Neural progenitor cell (in vitro differentiated cells): ENCODE results near the gene FAM90A1. TPM values are rescaled to one million over a fixed set of nuclear protein-coding genes. Genes with fewer than 3 reads are reported as not detected.
"Not testable (repeated sequence)": the region's sequence is repeated elsewhere in the genome, so short reads cannot be mapped to it uniquely, and the experiment has no call there.

Experiments used
- DNase-seq: peaks from one replicate; pipeline ENCODE4 v3.0.0-alpha.2; 2016; ENCODE audit warnings: low spot score
- H2AFZ ChIP-seq: fragments of 200-600 bp; sonication (generic); replicated peaks from 2 replicates; pipeline ENCODE4 v1.6.1; 2016; ENCODE audit warnings: antibody characterized with exemption
- H3F3A ChIP-seq: fragments of 200-600 bp; sonication (generic); 2 replicates; pipeline ENCODE4 v1.6.1; 2016; ENCODE audit warnings: antibody characterized with exemption, low read depth
- H3K27ac ChIP-seq: fragments of 200-600 bp; sonication (generic); 2 replicates; pipeline ENCODE4 v1.5.1; 2016; ENCODE audit warnings: mild to moderate bottlenecking
- H3K27me3 ChIP-seq: fragments of 200-600 bp; sonication (generic); 2 replicates; pipeline ENCODE4 v1.6.1; 2016; ENCODE audit warnings: mild to moderate bottlenecking, moderate library complexity
- H3K36me3 ChIP-seq: fragments of 200-600 bp; sonication (generic); 2 replicates; pipeline ENCODE4 v1.5.1; 2016
- H3K4me1 ChIP-seq: fragments of 200-600 bp; sonication (generic); 2 replicates; pipeline ENCODE4 v1.6.1; 2016; ENCODE audit warnings: mixed run types
- H3K4me2 ChIP-seq: fragments of 200-600 bp; sonication (generic); 2 replicates; pipeline ENCODE4 v1.6.1; 2016
- H3K4me3 ChIP-seq: fragments of 200-600 bp; sonication (generic); 2 replicates; pipeline ENCODE4 v1.5.1; 2016
- H3K79me2 ChIP-seq: fragments of 200-600 bp; sonication (generic); 2 replicates; pipeline ENCODE4 v1.6.1; 2016; ENCODE audit warnings: low read depth
- H3K9ac ChIP-seq: fragments of 200-600 bp; sonication (generic); 2 replicates; pipeline ENCODE4 v1.6.1; 2016
- H3K9me3 ChIP-seq: fragments of 200-600 bp; sonication (generic); 2 replicates; pipeline ENCODE4 v1.5.1; 2016; ENCODE audit warnings: low read depth
- H4K20me1 ChIP-seq: fragments of 200-600 bp; sonication (generic); 2 replicates; pipeline ENCODE4 v1.6.1; 2016; ENCODE audit warnings: low read depth
- H3K27ac Mint-ChIP-seq: 3 replicates; pipeline ENCODE4 v1.8.0; 2021; ENCODE audit warnings: mixed read lengths
- H3K27me3 Mint-ChIP-seq: 2 replicates; pipeline ENCODE4 v1.8.0; 2022; ENCODE audit warnings: low read depth, mild to moderate bottlenecking, inconsistent platforms, moderate library complexity, mixed read lengths; ENCODE audit not compliant: insufficient read depth
- H3K36me3 Mint-ChIP-seq: 3 replicates; pipeline ENCODE4 v1.8.0; 2021; ENCODE audit warnings: mixed read lengths
- H3K4me1 Mint-ChIP-seq: 3 replicates; pipeline ENCODE4 v1.8.0; 2021; ENCODE audit warnings: mixed read lengths
- H3K4me3 Mint-ChIP-seq: 3 replicates; pipeline ENCODE4 v1.8.0; 2021; ENCODE audit warnings: mild to moderate bottlenecking, moderate library complexity, mixed read lengths
- H3K9me3 Mint-ChIP-seq: 3 replicates; pipeline ENCODE4 v1.8.0; 2020; ENCODE audit warnings: mixed read lengths
- total RNA-seq: library from RNA; depleted of rRNA; stranded (reverse); fragments of >200 nt; gene quantifications from 2 replicates; pipeline ENCODE4 v1.2.3, GENCODE V29; 2015; ENCODE audit warnings: low replicate concordance

Gene FAM90A1
- 0.09 TPM in 1 of 2 replicates, not detected in the other for total RNA-seq

GRCh38 chr12:8226992-8227731, at the start of gene FAM90A1:
Gene FAM90A1 (minus strand): TSS chr12:8227618. CDS start chr12:8224832, 2,786 bp downstream.
- not testable (repeated sequence) for H4K20me1 ChIP-seq, H3K4me3 ChIP-seq, H3K79me2 ChIP-seq, H3K9me3 ChIP-seq, H3K36me3 Mint-ChIP-seq, H3K27ac ChIP-seq, DNase-seq, H3K9ac ChIP-seq, H3F3A ChIP-seq, H3K36me3 ChIP-seq, H2AFZ ChIP-seq, H3K4me1 Mint-ChIP-seq, H3K4me2 ChIP-seq, H3K27me3 ChIP-seq, H3K27me3 Mint-ChIP-seq, H3K4me1 ChIP-seq
- Mint-ChIP-seq H3K9me3 (peaks cover 13% of the 10 kb centered on the region), H3K27ac (peak within 1 kb of the TSS; percentile 82), H3K4me3 (peak within 1 kb of the TSS; percentile 21)

- H3K27ac ChIP-seq, H3K4me2 ChIP-seq, H3K79me2 ChIP-seq, H3F3A ChIP-seq, H3K27ac Mint-ChIP-seq, H3K36me3 Mint-ChIP-seq, H3K36me3 ChIP-seq, H3K27me3 ChIP-seq, H3K27me3 Mint-ChIP-seq, DNase-seq, H3K4me3 Mint-ChIP-seq, H2AFZ ChIP-seq, H3K4me1 ChIP-seq, H3K9me3 Mint-ChIP-seq, H4K20me1 ChIP-seq, H3K9ac ChIP-seq, H3K4me3 ChIP-seq, H3K9me3 ChIP-seq, H3K4me1 Mint-ChIP-seq: not testable (repeated sequence)
These were observed 49.0 kb upstream of the FAM90A1 start for GRCh38 chr12:8276397-8276796.

GRCh38 chr12:8266706-8267105, 39.3 kb upstream of the FAM90A1 start:
- not testable (repeated sequence) for H3K36me3 Mint-ChIP-seq, H2AFZ ChIP-seq, H4K20me1 ChIP-seq, H3F3A ChIP-seq, H3K27me3 Mint-ChIP-seq, H3K4me3 Mint-ChIP-seq, H3K4me2 ChIP-seq, H3K4me1 ChIP-seq, H3K4me1 Mint-ChIP-seq, H3K9ac ChIP-seq, H3K27ac Mint-ChIP-seq, H3K79me2 ChIP-seq, H3K27me3 ChIP-seq, DNase-seq, H3K9me3 ChIP-seq, H3K4me3 ChIP-seq, H3K9me3 Mint-ChIP-seq, H3K36me3 ChIP-seq, H3K27ac ChIP-seq

GRCh38 chr12:8264236-8264635, 36.8 kb upstream of the FAM90A1 start:
- H3K4me1 Mint-ChIP-seq, H2AFZ ChIP-seq, H3K9me3 Mint-ChIP-seq, H3K4me3 Mint-ChIP-seq, H4K20me1 ChIP-seq, H3K9me3 ChIP-seq, H3F3A ChIP-seq, H3K36me3 Mint-ChIP-seq, H3K4me1 ChIP-seq, H3K79me2 ChIP-seq, H3K27me3 ChIP-seq, H3K9ac ChIP-seq, DNase-seq, H3K27ac ChIP-seq, H3K27ac Mint-ChIP-seq, H3K4me3 ChIP-seq, H3K36me3 ChIP-seq, H3K4me2 ChIP-seq: not testable (repeated sequence)
- peaks cover 10% of the 10 kb centered on the region for H3K27me3 Mint-ChIP-seq

- H3K9ac ChIP-seq, H3F3A ChIP-seq, H3K27me3 ChIP-seq, H3K9me3 Mint-ChIP-seq, H3K27me3 Mint-ChIP-seq, H3K4me1 Mint-ChIP-seq, H3K36me3 Mint-ChIP-seq, H3K4me1 ChIP-seq, H3K4me2 ChIP-seq, DNase-seq, H4K20me1 ChIP-seq, H2AFZ ChIP-seq, H3K36me3 ChIP-seq, H3K27ac ChIP-seq, H3K9me3 ChIP-seq, H3K79me2 ChIP-seq, H3K4me3 ChIP-seq, H3K4me3 Mint-ChIP-seq, H3K27ac Mint-ChIP-seq: not testable (repeated sequence)
These were observed 33.7 kb upstream of the FAM90A1 start for GRCh38 chr12:8261111-8261554.

- not testable (repeated sequence) for H3F3A ChIP-seq, H3K4me3 Mint-ChIP-seq, H3K36me3 Mint-ChIP-seq, H3K9ac ChIP-seq, H3K4me1 Mint-ChIP-seq, H3K27me3 Mint-ChIP-seq, H3K79me2 ChIP-seq, H3K9me3 Mint-ChIP-seq, DNase-seq, H3K9me3 ChIP-seq, H3K4me1 ChIP-seq, H3K4me3 ChIP-seq, H3K27ac Mint-ChIP-seq, H3K27ac ChIP-seq, H2AFZ ChIP-seq, H3K36me3 ChIP-seq, H3K4me2 ChIP-seq, H4K20me1 ChIP-seq, H3K27me3 ChIP-seq
These were observed 28.9 kb upstream of the FAM90A1 start for GRCh38 chr12:8256356-8256755.

- not testable (repeated sequence) for H3K4me3 Mint-ChIP-seq, H4K20me1 ChIP-seq, DNase-seq, H3K27ac Mint-ChIP-seq, H3K27me3 ChIP-seq, H3K36me3 ChIP-seq, H3F3A ChIP-seq, H3K79me2 ChIP-seq, H3K9me3 ChIP-seq, H3K27me3 Mint-ChIP-seq, H3K27ac ChIP-seq, H3K4me1 Mint-ChIP-seq, H3K9ac ChIP-seq, H3K36me3 Mint-ChIP-seq, H3K4me2 ChIP-seq, H3K4me3 ChIP-seq, H3K4me1 ChIP-seq, H3K9me3 Mint-ChIP-seq, H2AFZ ChIP-seq
These were observed 27.3 kb upstream of the FAM90A1 start for GRCh38 chr12:8254705-8255104.

- H2AFZ ChIP-seq, H3F3A ChIP-seq, H3K27me3 Mint-ChIP-seq, H3K4me2 ChIP-seq, H4K20me1 ChIP-seq, H3K9me3 ChIP-seq, H3K27ac Mint-ChIP-seq, H3K9me3 Mint-ChIP-seq, H3K36me3 Mint-ChIP-seq, H3K36me3 ChIP-seq, H3K4me3 ChIP-seq, H3K27ac ChIP-seq, H3K4me3 Mint-ChIP-seq, DNase-seq, H3K4me1 Mint-ChIP-seq, H3K9ac ChIP-seq, H3K27me3 ChIP-seq, H3K4me1 ChIP-seq, H3K79me2 ChIP-seq: not testable (repeated sequence)
These were observed 24.8 kb upstream of the FAM90A1 start for GRCh38 chr12:8252056-8252818.
